Amniotic epithelial cell (primary cell): ENCODE results near the gene LTA.

Source experiments
- DNase-seq: peaks from one replicate; pipeline ENCODE4 v3.0.0-alpha.2; 2010; ENCODE audit warnings: low read depth

Gene LTA

DNA sequence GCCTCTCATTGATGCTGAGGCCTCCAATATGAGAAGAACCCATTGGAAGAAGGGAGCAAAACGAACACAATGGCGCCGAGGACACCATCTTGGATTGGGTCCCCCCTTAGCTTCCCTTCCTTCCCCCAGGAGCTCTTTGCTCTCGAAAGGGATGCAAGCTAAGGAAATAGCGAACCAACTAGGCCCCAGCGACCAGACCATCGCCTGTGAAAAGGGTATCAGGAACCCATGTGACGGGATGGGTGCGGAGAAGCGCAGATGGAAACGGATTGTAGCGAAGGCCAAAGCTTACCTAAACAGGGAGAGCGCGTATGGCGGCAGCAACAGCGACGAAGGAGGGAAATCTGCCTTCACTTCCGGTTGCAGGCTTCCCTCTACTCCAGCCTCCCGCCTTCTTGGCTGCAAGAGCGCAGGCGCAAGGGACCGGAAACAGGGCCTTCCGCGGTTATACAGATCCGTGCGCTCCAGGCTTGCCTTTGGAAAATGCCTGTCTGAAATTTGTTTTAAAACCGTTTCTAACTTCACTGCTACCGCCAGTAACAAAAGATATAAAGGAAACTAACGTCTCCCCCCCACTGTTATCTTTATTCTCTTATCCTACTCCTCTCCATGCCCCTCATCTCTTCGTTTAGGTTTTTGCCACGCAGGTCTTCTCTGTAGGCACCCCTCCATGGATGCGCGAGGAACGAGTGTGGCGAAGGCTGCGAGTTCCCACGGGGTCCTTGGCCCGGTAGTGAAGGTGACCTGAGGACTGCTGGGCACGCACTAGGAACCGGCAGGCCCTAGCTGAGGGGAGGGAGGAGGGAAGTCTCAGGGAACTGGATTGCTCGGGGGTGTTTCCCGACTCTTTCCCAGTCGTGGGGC is 30.2 kb upstream of the LTA start, which contains the start of gene DDX39B:
TSS of gene DDX39B (minus strand) at position 346 of the 864 bp plus-strand sequence. CDS start 1,471 bp downstream, outside the sequence.
- DNase-seq = peak; percentile 97

- DNase-seq = no peak
Measured at GRCh38 chr6:31543639-31544038, 28.4 kb upstream of the LTA start.

DNA sequence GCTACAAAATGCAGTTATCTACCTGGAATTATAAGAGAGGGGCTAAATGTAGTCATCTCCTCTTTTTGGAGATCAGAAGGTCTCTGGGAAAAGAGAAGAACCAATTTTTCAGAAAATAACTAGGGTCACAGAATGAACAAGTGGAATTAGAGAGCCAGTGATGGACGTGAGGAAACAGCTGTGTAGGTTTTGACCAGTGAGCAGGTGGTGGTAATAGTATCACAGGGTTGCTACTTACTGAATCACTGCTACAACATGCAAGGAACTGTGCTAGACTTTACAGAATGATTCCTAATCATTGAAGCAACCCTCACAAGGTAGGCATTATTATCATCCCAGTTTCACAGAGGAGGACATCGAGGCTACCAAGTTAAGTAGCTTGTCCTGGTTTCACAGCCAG is 27.4 kb upstream of the LTA start:
- no peak for DNase-seq

- no peak for DNase-seq
Measured at GRCh38 chr6:31545291-31545690, 26.8 kb upstream of the LTA start.

GRCh38 chr6:31546339-31546957 is 25.6 kb upstream of the LTA start, which contains the start of gene ATP6V1G2:
TSS of gene ATP6V1G2 (minus strand) at chr6:31546608. CDS start at chr6:31546559, 49 bp downstream.
- peak; percentile 91 for DNase-seq

DNA sequence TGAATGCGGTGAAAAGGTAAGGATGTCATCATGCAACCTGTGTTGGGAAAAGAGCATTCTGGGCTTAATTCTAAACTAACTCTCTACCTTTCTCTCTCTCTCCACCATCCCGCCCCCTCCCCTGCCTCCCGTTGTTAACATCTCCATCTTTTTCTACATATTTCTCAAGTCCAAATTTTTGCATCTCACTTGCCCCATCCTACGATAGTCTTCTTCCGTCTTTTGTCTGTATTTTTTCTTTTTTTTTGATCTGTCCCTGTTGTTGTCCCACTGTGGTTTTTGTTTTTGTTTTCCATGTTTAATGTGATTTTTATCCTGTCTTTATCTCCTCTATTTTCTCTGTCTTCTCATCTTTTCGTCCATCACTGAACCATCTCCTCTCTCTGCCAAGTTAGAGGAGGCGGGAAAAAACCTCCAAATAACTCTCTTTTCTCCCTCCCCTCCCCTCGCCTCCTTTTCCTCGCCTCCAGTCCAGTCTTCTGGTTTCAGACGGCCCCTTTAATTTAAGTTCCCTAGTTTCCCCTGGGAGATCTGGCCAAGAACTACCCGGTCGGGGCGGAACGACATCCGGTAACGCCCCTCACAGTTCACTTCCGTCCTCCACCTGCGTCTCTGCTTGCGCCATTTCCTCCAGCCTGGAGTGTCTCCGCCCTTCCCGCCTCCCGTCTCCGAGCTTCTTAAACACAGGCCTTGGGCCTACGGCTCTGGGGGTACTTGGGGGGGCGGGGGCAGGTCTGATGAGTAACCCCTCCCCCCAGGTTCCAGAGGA is 24.9 kb upstream of the LTA start, which contains the start of gene NFKBIL1:
TSS of gene NFKBIL1 (plus strand) at position 651 of the 769 bp plus-strand sequence. CDS start at position 738, 87 bp downstream.
- peak; percentile 98 for DNase-seq

DNA sequence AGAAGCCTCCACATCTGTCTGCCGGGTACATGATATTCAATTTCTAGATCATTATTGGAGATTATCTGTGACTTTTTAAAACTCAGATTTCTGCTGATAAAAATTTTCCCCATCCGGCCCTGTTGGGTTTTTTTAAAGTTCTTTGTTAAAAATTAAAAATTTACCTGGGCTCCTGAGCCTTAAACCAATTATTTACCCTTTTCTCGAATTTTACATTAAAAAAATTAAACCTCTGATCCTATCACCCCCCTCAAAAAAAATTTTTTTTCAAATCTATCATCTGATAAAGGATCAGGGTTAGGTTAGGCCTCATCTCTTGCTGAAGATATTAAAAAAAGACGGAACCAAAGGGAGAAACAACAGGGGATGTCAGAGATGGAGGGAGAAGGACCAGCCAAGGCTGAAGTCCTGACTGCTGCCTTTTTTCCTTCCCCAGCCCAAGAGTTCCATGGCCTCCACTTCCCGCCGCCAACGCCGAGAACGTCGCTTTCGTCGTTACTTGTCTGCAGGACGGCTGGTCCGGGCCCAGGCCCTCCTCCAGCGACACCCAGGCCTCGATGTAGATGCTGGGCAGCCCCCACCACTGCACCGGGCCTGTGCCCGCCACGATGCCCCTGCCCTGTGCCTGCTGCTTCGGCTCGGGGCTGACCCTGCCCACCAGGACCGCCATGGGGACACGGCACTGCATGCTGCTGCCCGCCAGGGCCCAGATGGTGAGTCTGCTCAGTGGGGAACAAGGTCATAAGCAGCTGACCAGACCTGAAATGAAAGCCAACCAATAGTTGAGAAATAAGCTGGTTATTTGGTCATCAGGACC is 24.2 kb upstream of the LTA start:
- no peak for DNase-seq

DNA sequence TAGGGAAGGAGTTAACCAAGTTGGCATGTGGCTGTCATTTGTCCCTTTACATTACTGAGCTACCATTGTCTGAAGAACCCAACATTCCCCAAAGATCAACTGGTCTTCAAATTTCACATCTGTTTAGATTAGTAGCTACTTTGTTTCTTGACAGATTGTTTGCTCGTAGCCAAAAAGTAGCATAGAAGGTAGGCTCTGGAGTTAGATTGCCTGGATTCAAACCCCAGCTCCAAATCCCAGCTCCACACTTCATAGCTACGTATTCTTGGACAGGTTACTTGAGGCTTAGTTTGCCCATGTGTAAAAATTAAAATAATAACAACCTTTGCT is 23.6 kb upstream of the LTA start:
- no peak for DNase-seq

- peak; percentile 61 for DNase-seq
Measured at GRCh38 chr6:31551371-31551770, 20.7 kb upstream of the LTA start.

GRCh38 chr6:31556307-31556706 is 15.8 kb upstream of the LTA start:
- DNase-seq = no peak

DNA sequence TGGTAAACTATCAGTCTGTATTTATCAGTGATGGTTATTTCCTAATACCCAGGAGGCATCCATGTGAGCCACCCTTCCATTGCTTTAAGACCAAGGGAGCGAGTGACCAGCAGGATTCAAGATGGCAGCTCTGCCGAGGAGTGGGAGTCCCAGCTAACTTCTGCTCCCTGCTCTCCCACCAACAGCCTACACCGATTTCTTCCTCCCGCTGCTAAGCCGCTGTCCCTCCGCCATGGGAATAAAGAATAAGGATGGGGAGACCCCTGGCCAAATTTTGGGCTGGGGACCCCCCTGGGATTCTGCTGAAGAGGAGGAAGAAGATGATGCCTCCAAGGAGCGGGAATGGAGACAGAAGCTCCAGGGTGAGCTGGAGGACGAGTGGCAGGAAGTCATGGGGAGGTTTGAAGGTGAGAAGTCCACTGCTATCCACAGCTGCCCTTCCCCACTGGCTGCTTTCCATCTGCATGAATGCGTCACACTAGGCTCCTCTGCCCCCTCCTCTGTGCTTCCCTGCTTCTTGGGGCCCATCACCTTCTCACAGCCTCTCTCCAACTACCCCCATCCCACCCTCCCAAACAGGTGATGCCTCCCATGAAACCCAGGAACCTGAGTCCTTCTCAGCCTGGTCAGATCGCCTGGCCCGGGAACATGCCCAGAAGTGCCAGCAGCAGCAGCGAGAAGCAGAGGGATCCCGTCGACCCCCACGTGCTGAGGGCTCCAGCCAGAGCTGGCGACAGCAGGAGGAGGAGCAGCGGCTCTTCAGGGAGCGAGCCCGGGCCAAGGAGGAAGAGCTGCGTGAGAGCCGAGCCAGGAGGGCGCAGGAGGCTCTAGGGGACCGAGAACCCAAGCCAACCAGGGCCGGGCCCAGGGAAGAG is 14.4 kb upstream of the LTA start:
- no peak for DNase-seq

- no peak for DNase-seq
Measured at GRCh38 chr6:31558318-31558625, 13.8 kb upstream of the LTA start.

DNA sequence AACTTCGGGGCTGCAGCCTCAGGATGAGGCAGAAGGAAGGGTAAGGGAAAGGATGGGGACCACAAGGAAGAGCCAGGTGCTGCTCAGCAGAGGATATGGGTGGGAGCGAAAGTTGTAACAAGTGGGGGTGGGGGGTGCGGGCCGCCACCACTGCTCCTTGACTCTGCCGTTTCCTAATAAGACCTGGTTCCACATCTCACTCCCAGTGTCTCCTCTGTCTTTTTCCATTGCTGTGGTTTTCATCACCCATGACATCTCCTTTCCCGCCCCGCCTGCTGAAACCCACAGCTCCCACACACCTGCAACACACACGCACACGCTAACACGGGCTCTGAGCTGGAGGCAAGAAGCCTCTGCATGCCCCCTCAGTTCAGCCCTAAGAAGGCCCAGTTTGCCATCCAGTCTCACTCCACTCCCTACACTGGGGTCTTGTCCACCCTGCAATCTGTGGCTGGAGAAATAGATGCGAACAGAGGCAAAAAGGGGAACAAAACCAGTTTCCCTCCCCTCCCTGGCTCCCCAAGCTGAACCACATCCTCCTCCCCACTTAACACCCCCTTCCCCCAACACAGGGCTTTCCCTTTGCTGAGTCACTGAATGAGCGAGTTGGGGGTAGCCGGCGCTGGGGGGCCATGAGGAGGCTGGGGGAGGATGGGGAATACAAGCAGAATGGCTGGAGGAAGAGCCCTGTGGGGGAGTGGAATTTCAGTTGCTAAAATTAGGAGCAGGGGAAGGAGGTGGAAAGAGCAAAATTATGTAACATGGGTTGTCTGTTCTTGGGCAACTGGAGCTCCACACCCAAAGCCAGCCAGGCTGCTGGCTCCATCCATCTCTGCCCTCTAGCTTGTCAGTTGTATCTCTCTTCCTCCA is 13.2 kb upstream of the LTA start:
- peak; percentile 63 for DNase-seq

DNA sequence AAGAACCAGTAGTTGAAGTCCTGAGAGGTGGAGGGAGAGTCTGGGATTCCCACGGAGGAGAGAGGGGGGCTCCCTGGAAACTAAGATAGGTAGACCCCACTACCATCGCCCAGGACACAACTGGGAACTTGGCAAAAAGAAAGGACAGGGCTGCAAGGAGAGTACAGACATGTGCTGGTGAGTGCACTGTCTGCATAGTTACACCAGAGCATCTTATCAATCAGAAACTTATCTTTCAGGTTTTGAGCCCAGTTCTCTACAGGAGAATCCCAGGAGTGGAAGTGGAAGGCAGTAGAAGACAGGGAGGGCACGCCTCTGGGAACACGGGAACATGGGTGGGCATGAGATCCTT is 12.5 kb upstream of the LTA start:
- no peak for DNase-seq

GRCh38 chr6:31559958-31560696 is 12.0 kb upstream of the LTA start:
- peak; percentile 84 for DNase-seq

DNA sequence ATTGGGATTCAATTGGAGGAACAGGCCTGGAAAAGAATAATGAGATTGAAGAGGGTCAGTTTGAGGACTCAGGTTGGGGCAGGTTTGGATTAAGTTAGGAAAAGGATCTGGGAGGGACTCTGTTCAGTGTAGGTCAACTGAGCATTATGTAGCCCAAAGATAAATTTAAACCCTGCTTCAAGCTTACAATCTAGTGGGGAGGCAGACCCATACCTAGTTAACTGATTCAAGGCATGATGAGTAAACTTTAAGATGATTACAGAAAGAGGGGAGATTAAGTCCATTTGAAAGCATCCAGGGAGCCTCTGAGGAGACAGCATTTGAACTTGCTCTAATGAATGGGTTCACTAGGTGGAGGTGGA is 11.4 kb upstream of the LTA start:
- DNase-seq = no peak

DNA sequence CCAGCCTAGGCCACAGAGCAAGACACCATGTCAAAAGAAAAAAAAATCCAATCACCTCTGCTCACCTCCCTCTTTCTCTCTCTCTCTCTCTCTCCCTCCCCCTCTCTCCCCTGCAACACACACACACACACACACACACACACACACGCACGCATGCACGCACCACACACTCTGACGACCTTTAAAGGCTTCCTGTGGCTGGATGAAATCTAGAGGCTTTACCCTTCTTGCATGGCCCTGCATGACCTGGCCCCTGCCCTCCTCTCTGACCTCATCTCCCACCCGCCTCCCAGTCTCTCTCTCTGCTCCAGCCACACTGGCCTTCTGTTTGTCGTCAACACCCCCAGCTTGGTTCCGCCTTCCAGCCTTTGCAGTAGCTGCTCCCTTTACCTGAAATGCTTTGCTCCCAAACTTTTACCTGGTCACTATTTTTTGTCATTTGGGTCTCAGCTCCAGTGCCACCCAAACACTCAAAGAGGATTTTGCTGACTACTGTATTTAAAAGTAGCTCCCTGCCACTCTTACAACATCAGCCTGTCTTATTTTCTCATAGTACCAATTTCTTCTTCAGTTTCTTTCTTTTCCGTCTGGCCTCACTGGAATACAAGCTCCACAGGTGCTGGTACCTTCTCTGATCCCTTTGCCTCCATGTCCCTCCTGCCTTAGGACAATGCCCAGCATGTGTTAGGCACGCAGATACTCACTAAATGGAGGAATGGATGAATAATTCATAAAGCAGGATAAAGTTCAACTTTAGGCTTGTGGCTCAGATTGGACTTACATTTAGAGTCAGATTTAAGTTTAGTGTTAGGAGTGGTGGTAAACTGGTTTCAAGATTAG is 4.3 kb upstream of the LTA start:
- DNase-seq = no peak

- no peak for DNase-seq
Measured at GRCh38 chr6:31568537-31568961, 3.5 kb upstream of the LTA start.
